ENCODE measurements around the gene MAGI2.

The MAGI2 gene

DNA sequence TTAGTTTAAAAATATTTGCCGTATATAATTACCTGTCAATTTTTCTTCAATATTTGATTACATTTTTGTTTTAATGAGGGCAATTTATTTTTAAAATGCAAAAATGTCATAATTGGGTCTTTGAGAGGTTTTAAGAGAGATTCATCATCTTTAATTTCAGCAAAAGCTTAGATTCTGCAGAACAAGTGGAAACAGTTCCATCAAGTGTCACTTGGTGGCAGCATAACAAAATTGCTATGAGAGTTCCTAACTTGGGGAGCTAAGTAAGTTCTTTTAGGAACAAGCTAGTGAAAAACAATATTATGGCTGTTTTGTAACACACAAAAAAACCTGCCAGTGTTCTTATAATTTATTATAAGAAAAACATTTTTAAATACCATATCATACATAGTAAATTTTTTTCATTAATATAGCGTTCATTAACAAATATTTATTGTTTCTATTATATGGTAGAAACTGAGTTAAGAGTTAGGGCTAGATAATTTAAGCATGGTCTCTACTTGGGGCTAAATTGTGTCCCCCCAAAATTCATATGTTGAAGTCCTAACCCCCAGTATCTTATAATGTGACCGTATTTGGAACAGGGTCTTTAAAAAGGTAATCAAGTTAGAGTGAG lies 155.2 kb downstream of the MAGI2 start:
- peak; percentile 66 for DNase-seq

DNA sequence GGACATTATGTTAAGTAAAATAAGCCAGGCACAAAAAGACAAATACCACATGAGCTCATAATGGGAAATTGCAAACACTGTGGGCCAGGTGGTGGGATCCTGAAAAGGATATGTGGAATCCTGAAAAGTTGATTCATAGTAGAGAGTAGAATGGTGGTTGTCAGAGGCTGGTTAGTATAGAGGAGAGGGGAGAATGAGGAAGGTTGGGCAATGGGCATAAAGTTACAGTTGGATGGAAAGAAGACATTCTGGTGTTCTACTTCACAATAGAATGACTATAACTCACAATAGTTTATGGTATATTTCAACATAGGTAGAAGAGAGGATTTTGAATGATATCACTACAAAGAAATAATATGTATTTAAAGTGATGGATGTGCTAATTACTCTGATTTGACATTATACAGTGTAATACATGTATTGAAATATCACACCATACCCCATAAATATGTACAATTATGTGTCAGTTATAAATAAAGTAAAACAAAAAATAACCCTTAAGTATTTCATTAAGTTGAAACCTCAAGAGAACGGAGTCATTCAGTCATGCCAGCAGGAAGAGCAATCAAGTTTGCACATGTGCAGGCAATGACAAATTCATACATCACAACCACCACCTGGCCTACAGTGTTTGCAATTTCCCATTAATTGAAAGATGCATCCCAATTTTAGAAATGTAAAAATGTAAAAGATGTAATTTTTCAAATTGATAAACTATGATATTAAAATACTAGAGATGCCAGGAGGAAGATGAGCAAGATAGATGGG lies 156.7 kb downstream of the MAGI2 start:
- no peak for DNase-seq

DNA sequence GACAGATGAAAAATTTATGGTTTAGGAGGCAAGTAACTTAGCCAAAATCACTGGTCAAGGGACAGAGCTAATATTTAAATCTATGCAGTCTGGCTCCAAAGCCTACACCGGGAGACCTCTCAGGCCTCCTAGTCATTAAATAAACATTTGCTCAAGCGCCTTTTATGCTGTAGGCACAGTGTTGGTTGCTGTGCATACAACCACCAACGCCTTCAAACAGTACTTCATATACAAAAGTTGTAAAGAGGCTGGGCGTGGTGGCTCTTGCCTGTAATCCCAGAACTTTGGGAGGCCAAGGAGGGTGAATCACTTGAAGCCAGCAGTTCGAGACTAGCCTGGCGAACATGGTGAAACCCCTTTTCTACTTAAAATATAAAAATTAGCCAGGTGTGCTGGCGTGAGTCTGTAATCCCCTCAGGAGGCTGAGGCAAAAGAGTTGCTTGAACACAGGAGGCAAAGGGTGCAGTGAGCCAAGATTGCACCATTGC lies 159.8 kb downstream of the MAGI2 start:
- no peak for DNase-seq

GRCh38 chr7:79292834-79293233 lies 160.6 kb downstream of the MAGI2 start:
- DNase-seq, result no peak

GRCh38 chr7:79291498-79291865 lies 162.0 kb downstream of the MAGI2 start:
- DNase-seq, result no peak

GRCh38 chr7:79290841-79291497 lies 162.5 kb downstream of the MAGI2 start:
- DNase-seq, result no peak

DNA sequence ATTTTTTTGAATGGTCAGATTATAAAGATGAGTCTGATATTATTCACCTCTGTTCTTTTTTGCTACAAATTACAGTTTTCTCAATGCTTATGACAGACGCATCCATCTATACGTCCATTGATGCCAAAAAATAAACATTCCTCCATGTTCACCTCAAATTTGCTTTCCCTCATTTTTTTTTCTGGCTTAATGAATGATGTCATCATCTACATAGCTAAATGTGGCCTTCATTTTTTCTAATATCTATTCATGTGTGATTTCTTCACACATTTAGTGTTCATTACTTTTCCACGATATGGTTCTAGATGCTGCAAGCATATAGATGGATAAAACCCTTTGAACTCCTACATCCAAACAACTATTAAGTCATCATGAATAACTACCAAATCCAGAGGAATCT lies 163.1 kb downstream of the MAGI2 start:
- no peak for DNase-seq

GRCh38 chr7:79288655-79289054 lies 164.8 kb downstream of the MAGI2 start:
- no peak for DNase-seq

- no peak for DNase-seq
Measured at GRCh38 chr7:79287981-79288380, 165.5 kb downstream of the MAGI2 start.

DNA sequence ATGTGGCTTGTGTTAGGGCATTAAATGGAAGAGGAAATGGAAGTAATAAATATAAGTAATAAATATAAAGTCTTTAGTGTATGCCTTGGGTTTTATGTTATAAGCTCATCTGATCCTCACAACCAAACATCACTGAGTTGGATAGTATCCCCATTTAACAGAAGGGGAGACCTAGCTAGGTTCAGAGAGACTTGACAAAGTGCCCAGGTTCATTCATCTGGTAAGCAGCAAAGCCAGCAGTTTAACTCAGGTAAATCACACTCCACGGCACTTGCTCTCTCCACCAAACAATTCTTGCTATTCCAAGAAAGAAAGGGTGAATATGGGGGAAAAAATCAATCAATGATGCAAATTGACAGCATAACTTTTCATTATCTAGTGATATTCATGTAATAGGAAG lies 167.3 kb downstream of the MAGI2 start:
- DNase-seq, result no peak

DNA sequence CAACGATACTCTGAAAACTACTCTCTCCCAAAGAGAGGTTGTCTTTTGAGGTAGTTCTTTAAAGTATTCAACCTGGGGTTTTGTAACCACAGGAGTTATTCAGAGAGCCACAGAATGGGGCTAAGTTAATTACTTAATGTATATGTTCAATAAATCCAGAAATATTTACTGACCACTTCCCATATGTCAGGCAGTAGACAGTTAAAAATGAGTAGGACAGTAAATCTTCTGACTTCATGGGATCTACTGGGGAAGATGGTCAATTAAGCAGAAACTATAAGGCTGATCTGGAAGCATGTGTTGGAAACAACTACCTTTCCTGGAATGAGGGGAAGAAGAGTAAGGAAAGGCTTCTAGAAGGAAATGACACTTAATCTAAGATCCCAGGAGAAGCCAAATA lies 167.7 kb downstream of the MAGI2 start:
- no peak for DNase-seq

DNA sequence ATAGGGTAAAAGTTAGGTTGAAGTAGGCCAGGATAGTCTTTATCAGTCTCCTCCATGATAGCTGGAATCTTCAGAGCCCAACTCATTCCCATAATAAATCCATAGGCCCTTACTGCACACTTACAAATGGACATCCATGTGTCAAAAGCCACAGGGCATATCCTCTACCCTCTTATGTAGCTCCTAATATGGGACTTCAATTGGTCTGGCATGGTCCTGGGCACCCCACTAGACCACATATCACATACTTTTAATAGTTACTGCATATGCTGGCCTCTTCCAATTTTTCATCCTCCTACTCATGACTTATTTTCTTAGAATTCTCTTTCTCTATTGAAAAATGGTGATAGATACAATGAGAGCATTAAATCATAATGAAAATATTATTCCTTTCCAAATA lies 169.3 kb downstream of the MAGI2 start:
- no peak for DNase-seq

DNA sequence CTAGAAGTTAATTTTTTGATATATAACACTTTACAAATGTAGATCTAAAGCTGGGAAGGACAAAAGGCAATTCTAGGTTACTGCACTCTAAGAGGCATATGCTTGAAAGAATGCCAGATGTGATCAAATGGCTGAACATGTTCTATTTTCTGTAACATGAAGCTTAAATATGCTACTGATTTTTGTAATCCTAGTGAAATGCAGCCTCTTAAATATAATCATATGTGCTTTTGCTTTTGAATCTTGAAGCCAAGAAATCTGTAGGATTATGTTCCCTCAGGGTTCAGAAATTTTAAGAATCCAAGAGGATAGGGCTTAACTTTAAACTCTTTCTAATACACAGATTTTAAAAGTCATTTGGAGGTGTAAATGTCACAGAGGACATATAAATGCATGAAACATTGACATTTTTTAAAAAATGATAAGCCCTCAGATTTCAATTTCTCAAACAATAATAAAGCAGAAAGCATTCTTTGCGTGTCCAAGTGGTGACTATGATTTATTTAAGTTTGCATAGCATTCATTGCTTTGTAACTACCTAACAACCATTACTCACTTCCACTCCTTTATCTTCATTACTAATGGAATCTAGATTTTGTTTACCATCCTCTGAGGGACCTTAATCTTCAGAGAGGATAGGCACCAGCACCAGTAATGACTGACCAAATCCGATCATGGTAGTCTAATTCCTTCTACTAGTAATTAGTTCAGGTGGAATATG lies 170.4 kb downstream of the MAGI2 start:
- DNase-seq, result no peak

- DNase-seq, result peak; percentile 71
Measured at GRCh38 chr7:79282070-79282694, 171.3 kb downstream of the MAGI2 start.

- peak; percentile 48 for DNase-seq
Measured at GRCh38 chr7:79281426-79281825, 172.0 kb downstream of the MAGI2 start.

GRCh38 chr7:79272938-79273337 lies 180.5 kb downstream of the MAGI2 start:
- no peak for DNase-seq

DNA sequence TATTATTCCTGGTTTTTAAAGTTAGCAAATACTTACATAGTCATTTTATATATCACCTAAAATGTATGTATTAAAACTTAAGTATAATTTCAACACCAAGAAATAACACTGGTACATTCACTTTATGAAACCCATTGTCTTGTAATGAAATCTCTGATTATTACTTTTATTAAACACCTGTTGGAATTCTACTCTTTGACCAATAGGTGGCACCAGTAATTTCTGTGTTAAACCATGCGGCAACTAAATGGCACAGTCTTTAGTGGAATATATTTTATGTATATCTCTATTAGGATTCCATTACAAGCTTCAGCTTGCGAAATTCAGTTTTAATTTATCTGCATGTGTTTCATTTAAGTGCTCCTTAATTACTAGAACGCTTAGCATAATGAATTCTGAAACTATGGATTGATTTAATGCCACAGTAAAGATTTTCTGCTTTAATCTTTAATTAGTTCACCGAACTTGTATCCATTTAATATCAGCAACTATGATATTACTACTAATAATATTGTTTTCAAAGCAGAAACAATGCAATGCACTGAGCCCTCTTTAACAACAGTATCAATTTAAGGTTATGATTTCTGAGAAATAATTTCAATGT lies 181.3 kb downstream of the MAGI2 start:
- peak; percentile 76 for DNase-seq

DNA sequence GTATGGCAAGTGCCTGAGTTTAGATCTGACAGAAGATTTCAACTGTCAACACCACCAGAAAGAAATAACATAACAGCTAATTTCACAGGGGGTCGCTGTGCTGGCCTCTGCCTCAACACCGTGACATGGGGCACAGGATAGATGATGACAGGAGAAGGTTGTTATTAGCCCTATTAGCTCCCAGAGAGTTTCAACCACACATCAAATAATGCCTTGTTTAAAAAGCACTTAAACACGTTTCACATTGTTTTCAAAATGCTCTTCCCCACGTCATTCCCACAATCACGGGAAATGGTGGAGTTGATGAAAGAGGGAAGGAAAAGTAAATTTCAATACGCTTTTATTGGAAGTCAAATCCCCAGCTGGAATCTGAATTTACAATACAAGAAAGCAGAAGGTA lies 184.7 kb downstream of the MAGI2 start:
- no peak for DNase-seq

GRCh38 chr7:79258826-79259225 lies 194.6 kb downstream of the MAGI2 start:
- peak; percentile 3 for DNase-seq

GRCh38 chr7:79257959-79258358 lies 195.5 kb downstream of the MAGI2 start:
- no peak for DNase-seq

DNA sequence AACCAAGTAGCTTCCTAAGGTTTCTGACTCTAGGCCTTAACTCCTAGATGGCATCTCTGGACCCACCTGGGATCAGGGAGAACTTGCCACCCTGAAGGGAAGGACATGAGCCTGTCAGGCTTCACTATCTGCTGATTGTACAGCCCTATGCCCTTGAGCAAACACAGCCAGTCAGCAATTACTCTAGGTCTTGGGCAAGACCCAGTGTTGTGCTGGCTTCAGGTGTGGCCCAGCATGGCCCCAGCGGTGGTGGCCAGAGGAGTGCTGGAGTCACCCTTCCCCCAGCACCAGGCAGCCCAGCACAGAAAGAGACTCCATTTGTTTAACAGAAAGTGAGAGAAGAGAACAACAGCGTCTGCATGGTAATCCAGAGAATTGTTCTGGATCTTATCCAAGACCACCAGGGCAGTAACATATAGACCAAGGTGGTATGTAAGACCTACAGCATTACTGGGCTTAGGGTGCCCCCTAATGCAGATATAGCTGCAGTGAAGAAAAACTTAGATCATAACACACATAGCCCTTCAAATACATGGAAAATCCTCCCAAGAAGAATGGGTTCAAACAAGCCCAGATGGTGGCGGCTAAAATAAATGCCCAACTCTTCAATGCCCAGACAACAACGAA lies 207.7 kb downstream of the MAGI2 start:
- DNase-seq, result peak; percentile 3

DNA sequence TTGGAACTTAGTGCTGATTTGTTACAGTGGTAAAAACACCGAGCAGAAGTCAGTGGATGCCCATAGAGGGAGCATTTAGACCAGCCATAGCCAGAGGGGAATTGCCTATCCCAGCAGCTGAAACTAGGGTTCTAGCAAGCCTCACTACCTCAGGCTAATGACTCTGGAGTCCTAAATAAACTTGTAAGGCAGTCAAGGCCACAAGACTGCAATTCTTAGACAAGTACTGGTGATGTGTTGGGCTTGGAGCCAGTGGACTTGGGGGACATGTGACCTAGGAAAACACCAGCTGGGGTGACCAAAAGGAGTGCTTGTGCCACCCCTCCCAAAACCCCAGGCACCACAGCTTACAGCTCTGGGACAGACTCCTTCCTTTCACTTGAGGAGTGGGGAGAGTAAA lies 209.0 kb downstream of the MAGI2 start:
- DNase-seq, result peak; percentile 1
